ENCODE measurements around the gene RAB9A. TPM values are rescaled to one million over a fixed set of nuclear protein-coding genes. Genes with fewer than 3 reads are reported as not detected.

Gene RAB9A
- total RNA-seq, 1 experiment from 2014 or later: 26.3 TPM

- DNase-seq (ENCODE audit: low spot score) (no peak), ATAC-seq (no peak)
- Mint-ChIP-seq H3K9me3 (no peaks in the 10 kb centered on the region), H3K4me1 (peaks cover 30% of the 10 kb centered on the region), H3K27ac (no peak overlapping the region), H3K27me3 (ENCODE audit: low read depth) (no peaks in the 10 kb centered on the region), H3K36me3 (peaks cover 39% of the 10 kb centered on the region), H3K4me3 (no peak overlapping the region)
- ChIA-PET CTCF (interaction anchor here (0.7 kb wide), 1 partner anchor 63 kb away, joined by 3 read pairs; no protein-coding TSS in a partner anchor), POLR2A (no interaction called here)
- TF ChIP-seq NFATC4 (CRISPR knock-in tag; IDR thresholded peaks at IDR 0.05) (no peak), NR3C1 (CRISPR knock-in tag; conservative IDR thresholded peaks at IDR 0.05; ENCODE audit: low read depth) (no peak), GABPB1 (CRISPR knock-in tag; IDR thresholded peaks at IDR 0.05) (no peak), EMX1 (CRISPR knock-in tag; IDR thresholded peaks at IDR 0.05) (no peak), ATF6 (CRISPR knock-in tag; IDR thresholded peaks at IDR 0.05) (no peak), ERG (CRISPR knock-in tag; IDR thresholded peaks at IDR 0.05) (no peak), ZBTB21 (CRISPR knock-in tag; IDR thresholded peaks at IDR 0.05; ENCODE audit: borderline replicate concordance) (no peak), ELF4 (CRISPR knock-in tag; IDR thresholded peaks at IDR 0.05; ENCODE audit: low read depth) (no peak), CREM (CRISPR knock-in tag; IDR thresholded peaks at IDR 0.05) (no peak), CDX4 (CRISPR knock-in tag; IDR thresholded peaks at IDR 0.05; ENCODE audit: borderline replicate concordance) (no peak), KAT7 (CRISPR knock-in tag; IDR thresholded peaks at IDR 0.05; ENCODE audit: borderline replicate concordance) (no peak), HMGA2 (CRISPR knock-in tag; IDR thresholded peaks at IDR 0.05) (no peak), ZNF425 (CRISPR knock-in tag; conservative IDR thresholded peaks at IDR 0.05) (no peak), SMAD3 (CRISPR knock-in tag; IDR thresholded peaks at IDR 0.05; ENCODE audit: borderline replicate concordance) (no peak), ZNF317 (CRISPR knock-in tag; IDR thresholded peaks at IDR 0.05; ENCODE audit: borderline replicate concordance, low read depth) (no peak), RORB (CRISPR knock-in tag; IDR thresholded peaks at IDR 0.05) (no peak), SP1 (CRISPR knock-in tag; conservative IDR thresholded peaks at IDR 0.05) (no peak)
These were observed 67.5 kb downstream of the RAB9A start for GRCh38 chrX:13756381-13756780.

- DNase-seq (ENCODE audit: low spot score) (no peak), ATAC-seq (no peak)
- POLR2A ChIA-PET: interaction anchor here (0.6 kb wide), 1 partner anchor 257 kb away, joined by 6 read pairs; no protein-coding TSS in a partner anchor
- H3K27ac Mint-ChIP-seq: no peak overlapping the region
- TF ChIP-seq PREB (CRISPR knock-in tag; IDR thresholded peaks at IDR 0.05; ENCODE audit: borderline replicate concordance): no peak
- TF ChIP-seq SMAD4 (CRISPR knock-in tag; IDR thresholded peaks at IDR 0.05): no peak
- TF ChIP-seq NR1H2 (CRISPR knock-in tag; IDR thresholded peaks at IDR 0.05): no peak
- no peak for TF ChIP-seq FOXP1 (CRISPR knock-in tag; IDR thresholded peaks at IDR 0.05; ENCODE audit: borderline replicate concordance)
- TF ChIP-seq NFYB (CRISPR knock-in tag; conservative IDR thresholded peaks at IDR 0.05; ENCODE audit: low read depth): no peak
- H3K9me3 Mint-ChIP-seq: no peaks in the 10 kb centered on the region
- no peaks in the 10 kb centered on the region for H3K27me3 Mint-ChIP-seq (ENCODE audit: low read depth)
- no peak overlapping the region for H3K4me3 Mint-ChIP-seq
- H3K36me3 Mint-ChIP-seq: peaks cover 26% of the 10 kb centered on the region
- peaks cover 52% of the 10 kb centered on the region for H3K4me1 Mint-ChIP-seq
- CTCF ChIA-PET: interaction anchor here (0.8 kb wide), 1 partner anchor 113 kb away, joined by 3 read pairs; no protein-coding TSS in a partner anchor
These were observed 70.3 kb downstream of the RAB9A start for GRCh38 chrX:13759152-13759718.
